Vagina (tissue), 2 donors: ENCODE results near the gene CSRNP2. TPM values are rescaled to one million over a fixed set of nuclear protein-coding genes. Genes with fewer than 3 reads are reported as not detected.
A peak's percentile ranks its signal among the peaks of the same experiment; 100 is the strongest.

Experiments
- DNase-seq, 2 donors: peaks; one replicate each; pipeline ENCODE4 v3.0.0-alpha.2; 2017; ENCODE audit errors: extremely low spot score in 2 of 2
- H3K27ac ChIP-seq: fragments of 200-600 bp; sonication (generic); one replicate; pipeline ENCODE4 v1.5.1; 2019
- H3K27me3 ChIP-seq: fragments of 200-600 bp; sonication (generic); one replicate; pipeline ENCODE4 v1.5.1; 2019
- H3K36me3 ChIP-seq, 2 donors: fragments of 200-600 bp; sonication (generic); one replicate each; pipeline ENCODE4 v1.5.1; 2017 to 2019
- H3K4me1 ChIP-seq: fragments of 200-600 bp; sonication (generic); one replicate; pipeline ENCODE4 v1.5.1; 2019
- H3K4me3 ChIP-seq, 2 donors: fragments of 200-600 bp; sonication (generic); 1 replicate in 1 of 2; 2 replicates in 1 of 2; pipeline ENCODE4 v1.5.1; 2016 to 2019
- H3K9me3 ChIP-seq: fragments of 200-600 bp; sonication (generic); one replicate; pipeline ENCODE4 v1.5.1; 2019
- CTCF ChIP-seq, 3 experiments: fragments of 450-650 bp in 2 of 3; fragments of 200-600 bp in 1 of 3; sonication (generic) in 1 of 3; IDR thresholded peaks; one replicate each; pipeline ENCODE4 v1.5.1; 2017 to 2019; ENCODE audit warnings: antibody characterized with exemption in 3 of 3, mild to moderate bottlenecking in 2 of 3, moderate library complexity in 2 of 3
- POLR2A ChIP-seq, 2 donors: fragments of 450-650 bp; IDR thresholded peaks; one replicate each; pipeline ENCODE4 v1.6.1; 2017; ENCODE audit warnings: antibody characterized with exemption in 2 of 2, mild to moderate bottlenecking in 2 of 2, moderate library complexity in 2 of 2
- POLR2AphosphoS5 ChIP-seq, 2 donors: sonication (generic); formaldehyde crosslinking; IDR thresholded peaks; one replicate each; pipeline ENCODE4 v1.9.0; 2017; ENCODE audit warnings: antibody characterized with exemption in 2 of 2, mild to moderate bottlenecking in 2 of 2, low read depth in 1 of 2; ENCODE audit not compliant: insufficient read depth in 1 of 2
- intact Hi-C: fragments of 100-400 bp; cut with DNase I; formaldehyde crosslinking; loops from one replicate; pipeline ENCODE4 v1.15.1; 2023
- total RNA-seq: library from RNA; depleted of rRNA; stranded (reverse); fragments of >200 nt; gene quantifications from one replicate; pipeline ENCODE4 v1.2.3, GENCODE V29; 2016

The CSRNP2 gene
- 19.9 TPM for total RNA-seq

GRCh38 chr12:51083126-51083833 lies at the start of gene CSRNP2:
CSRNP2 (minus strand) TSS chr12:51083596; CDS start chr12:51076561, 7,035 bp downstream.
- peak in 1 of 2 donors; percentile 98 for DNase-seq
- intact Hi-C loops = no loop called here
- H3K27me3 ChIP-seq = no peaks in the 10 kb centered on the region
- peak within 1 kb of the TSS; percentile 93 for H3K27ac ChIP-seq
- H3K4me3 ChIP-seq = peak within 1 kb of the TSS; percentile 97 to 98
- H3K36me3 ChIP-seq = no peaks in the 10 kb centered on the region
- no peaks in the 10 kb centered on the region for H3K9me3 ChIP-seq
- TF ChIP-seq CTCF (IDR thresholded peaks at IDR 0.05) (peak in 1 of 3 experiments; percentile 18), POLR2AphosphoS5 (IDR thresholded peaks at IDR 0.05; ENCODE audit: insufficient read depth in 1 of 2, low read depth in 1 of 2) (peak; percentile 90 to 98), POLR2A (IDR thresholded peaks at IDR 0.05) (peak; percentile 90 to 99)
- peaks cover 9% of the 10 kb centered on the region for H3K4me1 ChIP-seq

GRCh38 chr12:51132693-51133092 lies 49.3 kb upstream of the CSRNP2 start:
- Histone ChIP-seq H3K27ac (no peak overlapping the region), H3K4me1 (no peaks in the 10 kb centered on the region), H3K4me3 (no peak overlapping the region), H3K36me3 (peaks cover 0 to 5% of the 10 kb centered on the region in 2 donors), H3K9me3 (no peaks in the 10 kb centered on the region), H3K27me3 (no peaks in the 10 kb centered on the region)
- intact Hi-C loops = no loop called here
- TF ChIP-seq POLR2A (IDR thresholded peaks at IDR 0.05) = no peak
- no peak for TF ChIP-seq CTCF (IDR thresholded peaks at IDR 0.05)
- no peak for TF ChIP-seq POLR2AphosphoS5 (IDR thresholded peaks at IDR 0.05; ENCODE audit: insufficient read depth in 1 of 2, low read depth in 1 of 2)
- no peak for DNase-seq

GRCh38 chr12:51131745-51132521 lies 48.5 kb upstream of the CSRNP2 start:
- Histone ChIP-seq H3K4me1 (no peaks in the 10 kb centered on the region), H3K9me3 (no peaks in the 10 kb centered on the region), H3K4me3 (no peak overlapping the region), H3K27ac (no peak overlapping the region), H3K36me3 (peaks cover 0 to 5% of the 10 kb centered on the region in 2 donors), H3K27me3 (no peaks in the 10 kb centered on the region)
- no peak for TF ChIP-seq CTCF (IDR thresholded peaks at IDR 0.05)
- TF ChIP-seq POLR2A (IDR thresholded peaks at IDR 0.05) = no peak
- no peak for TF ChIP-seq POLR2AphosphoS5 (IDR thresholded peaks at IDR 0.05; ENCODE audit: insufficient read depth in 1 of 2, low read depth in 1 of 2)
- no peak for DNase-seq
- intact Hi-C loops = no loop called here

GRCh38 chr12:51128919-51129318 lies 45.5 kb upstream of the CSRNP2 start:
- H3K4me1 ChIP-seq = no peaks in the 10 kb centered on the region
- no peak for DNase-seq
- intact Hi-C loops = no loop called here
- H3K36me3 ChIP-seq = no peaks in the 10 kb centered on the region
- H3K27ac ChIP-seq = no peak overlapping the region
- H3K27me3 ChIP-seq = no peaks in the 10 kb centered on the region
- TF ChIP-seq POLR2A (IDR thresholded peaks at IDR 0.05) (no peak), CTCF (IDR thresholded peaks at IDR 0.05) (no peak), POLR2AphosphoS5 (IDR thresholded peaks at IDR 0.05; ENCODE audit: insufficient read depth in 1 of 2, low read depth in 1 of 2) (no peak)
- H3K4me3 ChIP-seq = no peak overlapping the region
- no peaks in the 10 kb centered on the region for H3K9me3 ChIP-seq
